K562 (cell line): ENCODE measurements around the gene SLFN5. TPM values are rescaled to one million over a fixed set of nuclear protein-coding genes. Genes with fewer than 3 reads are reported as not detected.

Experiments used
- ATAC-seq: fragments of 200-7000 bp; cut with Tn5 transposase; 3 replicates; pipeline ENCODE4 v1.9.1; 2020; ENCODE audit warnings: moderate library complexity
- BruUV-seq: library from RNA; stranded (reverse); fragments of 400-500 nt; replicated peaks from 2 replicates; lab custom pipeline; 2021; lab: Mats Ljungman, UMichigan
- CTCF ChIA-PET: fragments of 300-600 bp; formaldehyde crosslinking; extraction: SDS; loops from one replicate; lab custom pipeline; 2021; ENCODE audit warnings: low intra/inter-chr PET ratio; lab: Yijun Ruan, JAX
- POLR2A ChIA-PET: fragments of 300-600, 350-650 bp; sonication (Branson Sonifier 250); formaldehyde crosslinking; extraction: SDS; loops from one replicate; lab custom pipeline; 2021; ENCODE audit warnings: antibody characterized with exemption, inconsistent platforms; lab: Yijun Ruan, JAX
- DNase-seq, 4 experiments: peaks; one replicate each; pipeline versions ENCODE4 v3.0.0 to v3.0.0-alpha.2; 2011 to 2018; ENCODE audit warnings: low spot score in 3 of 4, mixed read lengths in 3 of 4; ENCODE audit errors: extremely low read depth in 1 of 4
- FAIRE-seq: peaks from 2 replicates; lab custom pipeline; 2011; peaks lifted over from hg19 to GRCh38; lab: Jason Lieb, UNC
- H2AFZ ChIP-seq: 2 replicates; pipeline ENCODE4 v1.6.0; 2011; ENCODE audit warnings: low read depth, low read length, control low read depth, inconsistent platforms
- H3K27ac ChIP-seq: fragments of 200-600 bp; 3 replicates; pipeline ENCODE4 v1.8.0; 2011; ENCODE audit warnings: low read depth, mild to moderate bottlenecking, control low read depth, inconsistent platforms, low read length, moderate library complexity, mixed read lengths; ENCODE audit errors: extremely low read depth
- H3K27me3 ChIP-seq, 2 experiments: fragments of 300-600 bp in 1 of 2; 2 replicates in 1 of 2; 3 replicates in 1 of 2; pipeline versions ENCODE4 v1.6.0 to v1.8.0; 2011; ENCODE audit warnings: inconsistent platforms in 2 of 2, low read length in 2 of 2, mild to moderate bottlenecking in 1 of 2, mixed read lengths in 1 of 2, moderate library complexity in 1 of 2; ENCODE audit not compliant: control insufficient read depth in 2 of 2, insufficient read depth in 2 of 2
- H3K36me3 ChIP-seq: fragments of 300-600 bp; 3 replicates; pipeline ENCODE4 v1.8.0; 2011; ENCODE audit warnings: mild to moderate bottlenecking, low read length, inconsistent platforms; ENCODE audit not compliant: control insufficient read depth, insufficient read depth
- H3K4me1 ChIP-seq, 2 experiments: fragments of 200-600 bp in 1 of 2; replicated peaks in 1 of 2; 2 replicates in 1 of 2; 3 replicates in 1 of 2; pipeline versions ENCODE4 v1.5.1 to v1.8.0; 2011; ENCODE audit warnings: inconsistent platforms in 2 of 2, low read length in 2 of 2, mild to moderate bottlenecking in 1 of 2, mixed read lengths in 1 of 2, moderate library complexity in 1 of 2; ENCODE audit not compliant: control insufficient read depth in 2 of 2, insufficient read depth in 2 of 2
- H3K4me2 ChIP-seq: 2 replicates; pipeline ENCODE4 v1.6.1; 2011; ENCODE audit warnings: low read length, control low read depth, inconsistent platforms, mixed read lengths; ENCODE audit not compliant: insufficient read depth
- H3K4me3 ChIP-seq: fragments of 200-600 bp; sonication (generic), shearing (Covaris generic); 2 replicates; pipeline ENCODE4 v1.5.1; 2016; ENCODE audit warnings: control low read depth, inconsistent platforms
- H3K79me2 ChIP-seq: fragments of 200-600 bp; 3 replicates; pipeline ENCODE4 v1.8.0; 2011; ENCODE audit warnings: low read length, inconsistent platforms; ENCODE audit not compliant: control insufficient read depth, insufficient read depth
- H3K9ac ChIP-seq, 2 experiments: 2 replicates each; pipeline versions ENCODE4 v1.6.0 to v1.6.1; 2011; ENCODE audit warnings: low read depth in 2 of 2, low read length in 2 of 2, control low read depth in 1 of 2, inconsistent platforms in 1 of 2, mild to moderate bottlenecking in 1 of 2, mixed read lengths in 1 of 2; ENCODE audit not compliant: insufficient read depth in 1 of 2
- H3K9me1 ChIP-seq: one replicate; pipeline ENCODE4 v1.6.0; 2011; ENCODE audit warnings: inconsistent platforms, mild to moderate bottlenecking, low read length, moderate library complexity; ENCODE audit not compliant: control insufficient read depth, insufficient read depth
- H3K9me3 ChIP-seq: replicated peaks from 2 replicates; pipeline ENCODE4 v1.5.1; 2011; ENCODE audit warnings: low read depth, low read length, inconsistent platforms; ENCODE audit not compliant: control insufficient read depth, insufficient read depth
- H4K20me1 ChIP-seq: replicated peaks from 2 replicates; pipeline ENCODE4 v1.6.1; 2011; ENCODE audit warnings: low read length, inconsistent platforms, mixed read lengths; ENCODE audit not compliant: control insufficient read depth, insufficient read depth
- DACH1 ChIP-seq: fragments of 450-650 bp; IDR thresholded peaks from 2 replicates; pipeline ENCODE4 v1.6.1; 2018; ENCODE audit not compliant: partially characterized antibody
- HLTF ChIP-seq: fragments of 450-650 bp; IDR thresholded peaks from 2 replicates; pipeline ENCODE4 v1.6.1; 2016
- RBM15 ChIP-seq: fragments of 200-400 bp; formaldehyde crosslinking; IDR thresholded peaks from 2 replicates; pipeline ENCODE4 v1.6.1; 2018; ENCODE audit warnings: mild to moderate bottlenecking, low read length, moderate library complexity; ENCODE audit not compliant: insufficient read depth
- ZNF23 ChIP-seq: fragments of 250-450 bp; sonication (Bioruptor Pico); IDR thresholded peaks from 2 replicates; pipeline ENCODE4 v1.4.0; 2020; ENCODE audit warnings: mild to moderate bottlenecking
- ZNF232 ChIP-seq: sonication (generic); formaldehyde crosslinking; IDR thresholded peaks from 2 replicates; pipeline ENCODE4 v1.8.0; 2022; ENCODE audit warnings: mild to moderate bottlenecking, missing genetic modification reagents
- WGBS: fragments of 100-300 bp; shearing (Covaris generic); methylation state at CpG from one replicate; pipeline ENCODE4 v1.1.6; 2016; ENCODE audit warnings: low coverage, mixed read lengths; ENCODE audit not compliant: insufficient coverage; ENCODE audit errors: missing lambda C conversion rate; 5-methylcytosine and 5-hydroxymethylcytosine counted together
- in situ Hi-C: fragments of 300-500 bp; cut with MboI; formaldehyde crosslinking; loops from 4 replicates; pipeline ENCODE4 v1.15.0; 2018; ENCODE audit warnings: inconsistent platforms, mixed read lengths
- intact Hi-C: fragments of 100-400 bp; cut with micrococcal nuclease; formaldehyde crosslinking; loops from 2 replicates; pipeline ENCODE4 v1.14.2; 2022
- polyA plus RNA-seq, 8 experiments: library from polyadenylated mRNA; depleted of rRNA in 4 of 8; stranded (reverse) in 5 of 8; unstranded in 3 of 8; fragments of >200 nt; fragmentation: Nextera tagmentation in 2 of 8; fragmentation: Illumina TruSeq in 1 of 8; extraction: Ambion mirVana in 2 of 8; extraction: Trizol in 1 of 8; gene quantifications; 2 replicates each; pipeline versions ENCODE4 v1.2.1 to v1.2.3, GENCODE V29; 2011 to 2014; ENCODE audit warnings: inconsistent platforms in 1 of 8, missing spikeins in 1 of 8
- total RNA-seq, 7 experiments: library from RNA; depleted of rRNA in 6 of 7; stranded (reverse); fragments of >200 nt in 6 of 7; fragmentation: Illumina TruSeq in 2 of 7; extraction: Trizol in 2 of 7; gene quantifications; 2 replicates each; pipeline versions ENCODE4 v1.2.1 to v1.2.3, GENCODE V29; 2011 to 2021; ENCODE audit warnings: low replicate concordance in 1 of 7

Gene SLFN5
- total and polyA plus RNA-seq, 9 of the 15 experiments (the other 6 are each of a cell fraction or from before 2014, with no cell fraction given): under 0.01 to 0.18 (median 0.04) TPM; not detected in 1

- H3K4me1 ChIP-seq: peaks cover 6 to 15% of the 10 kb centered on the region in 2 experiments; a peak in 4 of 5 replicates
- no peak for FAIRE-seq
- in situ Hi-C loops (loop anchor here (5.0 kb wide), 2 partner anchors 223 to 433 kb away; partner anchors contain the start of gene SLFN12L), intact Hi-C loops (loop anchor here (2.0 kb wide), 1 partner anchor 433 kb away; no protein-coding TSS in a partner anchor)
- H3K4me3 ChIP-seq: no peak overlapping the region
- ChIA-PET POLR2A (interaction anchor here (0.7 to 1.0 kb wide), 2 partner anchors 17 to 219 kb away, joined by 3 read pairs; no protein-coding TSS in a partner anchor), CTCF (interaction anchor here (0.5 kb wide), 1 partner anchor 225 kb away, joined by 4 read pairs; no protein-coding TSS in a partner anchor)
- peaks cover 0 to 6% of the 10 kb centered on the region in 2 experiments; a peak in 1 of 5 replicates for H3K27me3 ChIP-seq
- WGBS: 26% methylated on average over 15 of the region's 19 CpGs
- H3K36me3 ChIP-seq: no peaks in the 10 kb centered on the region
- H3K27ac ChIP-seq: no peak overlapping the region
- BruUV-seq: no TSS peak
- no peaks in the 10 kb centered on the region for H3K9me1 ChIP-seq
- no peaks in the 10 kb centered on the region for H3K79me2 ChIP-seq
- H3K4me2 ChIP-seq: no peak overlapping the region
- 0 out of 2 replicates have a peak, but pooled peaks cover 3% of the 10 kb centered on the region for H4K20me1 ChIP-seq
- no peak overlapping the region; a peak in 1 of 4 replicates for H3K9ac ChIP-seq
- no peak for TF ChIP-seq ZNF232 (CRISPR knock-in tag)
- TF ChIP-seq RBM15: no peak
- no peak for TF ChIP-seq ZNF23
- no peak for TF ChIP-seq HLTF
- no peak for TF ChIP-seq DACH1
- ATAC-seq: no peak; the same call in 2 of the 3 replicates
- 0 out of 2 replicates have a peak overlapping the region, but pooled peaks have one; percentile 69 for H2AFZ ChIP-seq
- DNase-seq: peak in 2 of 4 experiments; percentile 6 to 9
- no peaks in the 10 kb centered on the region for H3K9me3 ChIP-seq
Observed at GRCh38 chr17:35313875-35314409, 71.1 kb downstream of the SLFN5 start.
